PC-9 (cell line): ENCODE data around the gene DEFB129. TPM values are rescaled to one million over a fixed set of nuclear protein-coding genes. Genes with fewer than 3 reads are reported as not detected.

Experiments used
- Bru-seq: library from RNA; stranded (reverse); fragments of 400-500 nt; gene quantifications from one replicate; lab custom pipeline; 2021; lab: Mats Ljungman, UMichigan
- BruChase-seq, 2 experiments: library from RNA; stranded (reverse); fragments of 400-500 nt; gene quantifications; one replicate each; lab custom pipeline; 2021; lab: Mats Ljungman, UMichigan
- BruUV-seq: library from RNA; stranded (reverse); fragments of 400-500 nt; replicated peaks from 2 replicates; lab custom pipeline; 2021; lab: Mats Ljungman, UMichigan
- CTCF ChIA-PET: fragments of 300-600 bp; sonication (Branson Sonifier 250); formaldehyde crosslinking; loops from one replicate; lab custom pipeline; 2022; ENCODE audit warnings: antibody characterized with exemption; lab: Charles Lee
- POLR2A ChIA-PET: fragments of 300-600 bp; sonication (Branson Sonifier 250); formaldehyde crosslinking; loops from one replicate; lab custom pipeline; 2022; ENCODE audit warnings: antibody characterized with exemption; ENCODE audit not compliant: unreplicated experiment; lab: Charles Lee
- DNase-seq, 2 experiments: peaks; one replicate each; pipeline versions ENCODE4 v3.0.0 to v3.0.0-alpha.2; 2015 to 2022; ENCODE audit warnings: mixed read lengths in 1 of 2
- H2AFZ ChIP-seq: fragments of 200-600 bp; sonication (generic); 2 replicates; pipeline ENCODE4 v1.8.1; 2017; ENCODE audit warnings: antibody characterized with exemption
- H3F3A ChIP-seq: fragments of 200-600 bp; sonication (generic); 2 replicates; pipeline ENCODE4 v1.8.1; 2017; ENCODE audit warnings: antibody characterized with exemption, mild to moderate bottlenecking, low read depth; ENCODE audit not compliant: insufficient read depth
- H3K27ac ChIP-seq: fragments of 200-600 bp; sonication (generic); 2 replicates; pipeline ENCODE4 v1.6.1; 2016; ENCODE audit warnings: mixed run types
- H3K27me3 ChIP-seq: fragments of 200-600 bp; sonication (generic); 2 replicates; pipeline ENCODE4 v1.6.1; 2016; ENCODE audit warnings: low read depth, mixed run types; ENCODE audit not compliant: insufficient read depth
- H3K36me3 ChIP-seq: fragments of 200-600 bp; sonication (generic); 2 replicates; pipeline ENCODE4 v1.6.1; 2016; ENCODE audit warnings: low read depth, mixed run types
- H3K4me1 ChIP-seq: fragments of 200-600 bp; sonication (generic); replicated peaks from 2 replicates; pipeline ENCODE4 v1.6.1; 2016; ENCODE audit warnings: mixed run types; ENCODE audit not compliant: insufficient read depth
- H3K4me2 ChIP-seq: fragments of 200-600 bp; sonication (generic); 2 replicates; pipeline ENCODE4 v1.6.1; 2017; ENCODE audit warnings: mixed run types
- H3K4me3 ChIP-seq: fragments of 200-600 bp; sonication (generic); 2 replicates; pipeline ENCODE4 v1.6.1; 2016; ENCODE audit warnings: mixed run types
- H3K79me2 ChIP-seq: fragments of 200-600 bp; sonication (generic); 2 replicates; pipeline ENCODE4 v1.6.1; 2017; ENCODE audit warnings: low read depth, mixed run types
- H3K9me2 ChIP-seq: fragments of 200-600 bp; sonication (generic); 2 replicates; pipeline ENCODE4 v1.8.1; 2017; ENCODE audit warnings: mild to moderate bottlenecking; ENCODE audit not compliant: insufficient read depth
- H3K9me3 ChIP-seq: fragments of 200-600 bp; sonication (generic); 2 replicates; pipeline ENCODE4 v1.8.1; 2016; ENCODE audit warnings: low read depth; ENCODE audit not compliant: insufficient read depth
- H4K20me1 ChIP-seq: fragments of 200-600 bp; sonication (generic); 2 replicates; pipeline ENCODE4 v1.8.1; 2017; ENCODE audit not compliant: insufficient read depth
- EZH2 ChIP-seq: fragments of 200-600 bp; sonication (generic); IDR thresholded peaks from 2 replicates; pipeline ENCODE4 v1.8.0; 2017; ENCODE audit warnings: antibody characterized with exemption, low read depth
- intact Hi-C: fragments of 100-400 bp; cut with micrococcal nuclease; formaldehyde crosslinking; loops from one replicate; pipeline ENCODE4 v1.10.0; 2022; ENCODE audit not compliant: unreplicated experiment
- long read RNA-seq: library from polyadenylated mRNA; stranded (forward); transcript quantifications from one replicate; pipeline ENCODE4 v2.0.0, GENCODE V29; 2022
- total RNA-seq: library from RNA; stranded (reverse); gene quantifications from 2 replicates; pipeline ENCODE4 v1.2.3, GENCODE V29; 2021
- TF ChIP-seq, protein P1 (sequence below): fragments of 200-600 bp; sonication (generic); conservative IDR thresholded peaks from 2 replicates; pipeline ENCODE4 v1.6.1; 2017; ENCODE audit warnings: mixed run types, antibody characterized with exemption, mild to moderate bottlenecking, moderate library complexity

DEFB129 gene, protein sequence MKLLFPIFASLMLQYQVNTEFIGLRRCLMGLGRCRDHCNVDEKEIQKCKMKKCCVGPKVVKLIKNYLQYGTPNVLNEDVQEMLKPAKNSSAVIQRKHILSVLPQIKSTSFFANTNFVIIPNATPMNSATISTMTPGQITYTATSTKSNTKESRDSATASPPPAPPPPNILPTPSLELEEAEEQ
- total RNA-seq (not detected in 2 replicates), Bru-seq, nascent RNA (not detected), BruChase-seq, experiment 1, labeled RNA remaining after a 2-hour chase (not detected), BruChase-seq, experiment 2, labeled RNA remaining after a 6-hour chase (not detected)
- long read RNA-seq = 0 reads

DNA sequence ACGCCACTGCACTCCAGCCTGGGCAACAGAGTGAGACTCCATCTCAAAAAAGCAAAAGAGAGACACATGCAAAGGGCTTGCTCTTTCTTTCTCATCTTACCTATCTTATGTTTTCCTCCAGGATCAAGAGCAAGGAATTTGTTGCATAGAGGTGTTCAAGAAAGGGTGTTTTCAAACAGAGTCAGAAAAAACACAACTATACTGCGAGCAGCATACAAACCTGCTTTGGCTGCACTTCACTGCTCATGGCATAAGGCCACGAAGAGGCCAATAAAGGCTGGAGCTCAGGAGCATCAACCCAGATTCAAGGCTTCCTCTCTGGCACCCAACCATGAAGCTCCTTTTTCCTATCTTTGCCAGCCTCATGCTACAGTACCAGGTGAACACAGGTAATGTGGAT lies at the start of gene DEFB129:
DEFB129 (plus strand) TSS at position 301 of the 400 bp plus-strand sequence; CDS start at position 332, 31 bp downstream.
- Histone ChIP-seq H3K4me1 (no peaks in the 10 kb centered on the region), H3K36me3 (no peaks in the 10 kb centered on the region), H3K9me3 (no peaks in the 10 kb centered on the region), H3F3A (no peaks in the 10 kb centered on the region), H3K9me2 (peaks cover 4% of the 10 kb centered on the region; the same call in 1 of the 2 replicates), H2AFZ (no peak within 1 kb of the TSS), H3K79me2 (no peaks in the 10 kb centered on the region), H3K27ac (no peak within 1 kb of the TSS), H4K20me1 (no peaks in the 10 kb centered on the region), H3K27me3 (peaks cover 42% of the 10 kb centered on the region; the same call in 1 of the 2 replicates), H3K4me2 (no peak within 1 kb of the TSS), H3K4me3 (no peak within 1 kb of the TSS)
- TF ChIP-seq, protein P1, sequence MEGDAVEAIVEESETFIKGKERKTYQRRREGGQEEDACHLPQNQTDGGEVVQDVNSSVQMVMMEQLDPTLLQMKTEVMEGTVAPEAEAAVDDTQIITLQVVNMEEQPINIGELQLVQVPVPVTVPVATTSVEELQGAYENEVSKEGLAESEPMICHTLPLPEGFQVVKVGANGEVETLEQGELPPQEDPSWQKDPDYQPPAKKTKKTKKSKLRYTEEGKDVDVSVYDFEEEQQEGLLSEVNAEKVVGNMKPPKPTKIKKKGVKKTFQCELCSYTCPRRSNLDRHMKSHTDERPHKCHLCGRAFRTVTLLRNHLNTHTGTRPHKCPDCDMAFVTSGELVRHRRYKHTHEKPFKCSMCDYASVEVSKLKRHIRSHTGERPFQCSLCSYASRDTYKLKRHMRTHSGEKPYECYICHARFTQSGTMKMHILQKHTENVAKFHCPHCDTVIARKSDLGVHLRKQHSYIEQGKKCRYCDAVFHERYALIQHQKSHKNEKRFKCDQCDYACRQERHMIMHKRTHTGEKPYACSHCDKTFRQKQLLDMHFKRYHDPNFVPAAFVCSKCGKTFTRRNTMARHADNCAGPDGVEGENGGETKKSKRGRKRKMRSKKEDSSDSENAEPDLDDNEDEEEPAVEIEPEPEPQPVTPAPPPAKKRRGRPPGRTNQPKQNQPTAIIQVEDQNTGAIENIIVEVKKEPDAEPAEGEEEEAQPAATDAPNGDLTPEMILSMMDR = no peak
- no peak for TF ChIP-seq EZH2
- ChIA-PET POLR2A (no interaction called here), CTCF (no interaction called here)
- DNase-seq = no peak
- intact Hi-C loops = no loop called here
- no TSS peak for BruUV-seq

DNA sequence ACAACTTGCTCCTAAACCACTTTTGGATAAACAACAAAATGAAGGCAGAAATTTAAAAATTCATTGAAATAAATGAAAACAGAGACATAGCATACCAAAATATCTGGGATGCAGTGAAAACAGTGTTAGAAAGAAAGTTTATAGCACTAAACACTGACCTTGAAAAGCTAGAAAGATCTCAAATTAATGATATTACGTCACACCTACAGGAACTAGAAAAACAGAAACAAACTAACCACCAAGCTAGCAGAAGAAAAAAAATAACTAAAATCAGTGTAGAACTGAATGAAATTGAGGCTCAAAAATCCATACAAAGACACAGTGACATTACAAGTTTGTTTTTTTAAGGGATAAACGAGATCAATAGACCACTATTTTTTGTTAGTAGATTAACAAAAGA lies 42.8 kb upstream of the DEFB129 start:
- Histone ChIP-seq H3K36me3 (no peaks in the 10 kb centered on the region), H2AFZ (no peak overlapping the region), H4K20me1 (no peaks in the 10 kb centered on the region), H3K27ac (no peak overlapping the region), H3K4me3 (no peak overlapping the region), H3K4me1 (no peaks in the 10 kb centered on the region), H3K27me3 (peaks cover 38% of the 10 kb centered on the region), H3K9me2 (no peaks in the 10 kb centered on the region), H3K4me2 (no peak overlapping the region), H3K9me3 (no peaks in the 10 kb centered on the region; the same call in 1 of the 2 replicates), H3F3A (no peaks in the 10 kb centered on the region), H3K79me2 (no peaks in the 10 kb centered on the region)
- POLR2A ChIA-PET = no interaction called here
- TF ChIP-seq EZH2 = no peak
- TF ChIP-seq, protein P1 = no peak
- intact Hi-C loops = no loop called here
- BruUV-seq = no TSS peak
- CTCF ChIA-PET = no interaction called here
- DNase-seq = no peak

DNA sequence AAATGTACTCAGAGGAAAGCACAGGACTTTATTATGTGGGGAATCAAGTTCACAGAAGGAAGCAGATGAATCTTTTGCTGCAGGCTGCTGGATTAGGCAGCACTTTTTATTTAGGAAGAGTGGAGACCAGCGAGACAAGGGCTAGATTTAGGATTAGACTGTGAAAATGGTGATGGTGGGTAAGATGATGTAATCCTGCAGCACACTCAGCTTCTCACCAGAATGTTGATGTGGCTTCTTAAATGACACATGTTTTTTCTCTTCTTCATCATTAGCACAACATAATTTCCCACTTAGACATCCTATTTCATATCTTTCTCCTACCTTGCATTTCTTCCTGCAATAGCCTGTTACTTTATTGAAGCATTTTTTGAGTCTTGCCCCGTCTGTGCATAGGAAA lies 39.3 kb upstream of the DEFB129 start:
- Histone ChIP-seq H3K79me2 (no peaks in the 10 kb centered on the region), H3F3A (no peaks in the 10 kb centered on the region), H3K4me1 (no peaks in the 10 kb centered on the region), H3K9me2 (no peaks in the 10 kb centered on the region), H3K27me3 (peaks cover 63% of the 10 kb centered on the region), H3K27ac (no peak overlapping the region), H2AFZ (no peak overlapping the region), H3K9me3 (no peaks in the 10 kb centered on the region; the same call in 1 of the 2 replicates), H4K20me1 (no peaks in the 10 kb centered on the region), H3K36me3 (no peaks in the 10 kb centered on the region), H3K4me2 (no peak overlapping the region), H3K4me3 (no peak overlapping the region)
- ChIA-PET POLR2A (no interaction called here), CTCF (no interaction called here)
- intact Hi-C loops = no loop called here
- DNase-seq = no peak
- TF ChIP-seq EZH2 = no peak
- TF ChIP-seq, protein P1 = no peak
- BruUV-seq = no TSS peak
